NCI-H526 (cell line): ENCODE results near the gene TADA2A.

Source experiments
- DNase-seq, 2 experiments: peaks; one replicate each; lab custom pipeline; 2025; lab: John Stamatoyannopoulos, UW

TADA2A gene

GRCh38 chr17:37463039-37463438 is 56.4 kb downstream of the TADA2A start:
- no peak for DNase-seq

GRCh38 chr17:37465069-37465616 is 58.5 kb downstream of the TADA2A start:
- no peak for DNase-seq

GRCh38 chr17:37466471-37466870 is 59.8 kb downstream of the TADA2A start:
- no peak for DNase-seq

- no peak for DNase-seq
Measured at GRCh38 chr17:37470181-37470580, 63.5 kb downstream of the TADA2A start.

- no peak for DNase-seq
Measured at GRCh38 chr17:37475731-37476420, 69.2 kb downstream of the TADA2A start.

GRCh38 chr17:37476431-37477120 is 69.9 kb downstream of the TADA2A start:
- DNase-seq, result no peak

GRCh38 chr17:37478187-37478586 is 71.5 kb downstream of the TADA2A start:
- DNase-seq, result no peak

GRCh38 chr17:37479025-37479424 is 72.3 kb downstream of the TADA2A start:
- no peak for DNase-seq

GRCh38 chr17:37480427-37480826 is 73.7 kb downstream of the TADA2A start:
- DNase-seq, result no peak

- no peak for DNase-seq
Measured at GRCh38 chr17:37481001-37481665, 74.4 kb downstream of the TADA2A start.

- DNase-seq, result peak; percentile 60 to 63
Measured at GRCh38 chr17:37483311-37484039, 76.8 kb downstream of the TADA2A start.

GRCh38 chr17:37485938-37486570 is 79.4 kb downstream of the TADA2A start:
- DNase-seq, result no peak

- peak in 1 of 2 experiments; percentile 32 for DNase-seq
Measured at GRCh38 chr17:37488009-37488604, 81.4 kb downstream of the TADA2A start.

GRCh38 chr17:37488607-37489196 is 82.0 kb downstream of the TADA2A start:
- DNase-seq, result peak; percentile 61 to 87

GRCh38 chr17:37489197-37490001 is 82.7 kb downstream of the TADA2A start, which contains the start of gene DUSP14:
DUSP14 (plus strand) TSS chr17:37489891; CDS start chr17:37512273, 22,382 bp downstream.
- peak; percentile 64 to 96 for DNase-seq

GRCh38 chr17:37490022-37490587 is 83.4 kb downstream of the TADA2A start:
- DNase-seq, result peak; percentile 52 to 80

- peak in 1 of 2 experiments; percentile 48 for DNase-seq
Measured at GRCh38 chr17:37490638-37491614, 84.2 kb downstream of the TADA2A start.

GRCh38 chr17:37492167-37492566 is 85.5 kb downstream of the TADA2A start:
- DNase-seq, result no peak
